RWPE2 (cell line): Measurements from ENCODE around the gene CST1.

Experiments
- ATAC-seq: fragments of 200-7000 bp; cut with Tn5 transposase; 3 replicates; pipeline ENCODE4 v1.9.1; 2021; ENCODE audit warnings: low read depth
- DNase-seq: peaks from one replicate; pipeline ENCODE4 v3.0.0-alpha.2; 2020; ENCODE audit warnings: low spot score
- H3K27ac ChIP-seq: fragments of 450-650 bp; 2 replicates; pipeline ENCODE4 v1.5.1; 2017; ENCODE audit warnings: mild to moderate bottlenecking; ENCODE audit not compliant: poor library complexity, severe bottlenecking
- H3K27me3 ChIP-seq: fragments of 250-450 bp; sonication (Bioruptor Pico); 2 replicates; pipeline ENCODE4 v1.5.1; 2021; ENCODE audit warnings: mild to moderate bottlenecking, moderate library complexity; ENCODE audit not compliant: insufficient read depth, poor library complexity, severe bottlenecking
- H3K36me3 ChIP-seq: fragments of 250-450 bp; sonication (Bioruptor Pico); 2 replicates; pipeline ENCODE4 v1.5.1; 2020; ENCODE audit warnings: low read depth, mild to moderate bottlenecking, moderate library complexity
- H3K4me1 ChIP-seq: fragments of 250-450 bp; sonication (Bioruptor Pico); 2 replicates; pipeline ENCODE4 v1.5.1; 2021; ENCODE audit warnings: mild to moderate bottlenecking, moderate library complexity; ENCODE audit not compliant: insufficient read depth, poor library complexity, severe bottlenecking
- H3K4me3 ChIP-seq: fragments of 250-450 bp; sonication (Bioruptor Pico); 2 replicates; pipeline ENCODE4 v1.5.1; 2021; ENCODE audit warnings: mild to moderate bottlenecking, moderate library complexity; ENCODE audit not compliant: severe bottlenecking
- H3K9me3 ChIP-seq: fragments of 250-450 bp; sonication (Bioruptor Pico); 2 replicates; pipeline ENCODE4 v1.5.1; 2021; ENCODE audit warnings: mild to moderate bottlenecking, moderate library complexity; ENCODE audit not compliant: severe bottlenecking
- TF ChIP-seq, protein P1 (sequence below): fragments of 450-650 bp; IDR thresholded peaks from one replicate; pipeline ENCODE4 v1.5.1; 2017; ENCODE audit warnings: mild to moderate bottlenecking, moderate library complexity; ENCODE audit not compliant: poor library complexity, severe bottlenecking

The CST1 gene

DNA sequence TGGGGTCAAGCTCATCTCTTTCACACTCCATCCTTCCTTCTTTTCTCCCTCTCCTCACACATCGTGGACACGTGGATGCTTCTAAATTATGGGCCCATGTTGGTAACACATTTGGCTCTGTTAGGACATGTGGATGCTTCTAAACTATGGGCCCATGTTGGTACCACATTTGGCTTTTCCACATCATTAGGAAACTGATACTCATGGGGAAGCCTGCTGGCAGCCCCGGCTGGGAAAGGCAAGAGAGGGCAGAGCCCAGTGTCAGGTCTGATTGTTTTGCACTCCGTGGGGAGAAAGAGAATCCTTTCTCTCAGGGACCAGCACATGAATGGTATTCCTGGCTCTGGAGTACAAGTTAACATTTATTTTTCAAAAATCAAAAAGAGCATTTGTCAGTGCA, 4.0 kb upstream of the CST1 start:
- Histone ChIP-seq H3K36me3 (no peaks in the 10 kb centered on the region), H3K27me3 (no peaks in the 10 kb centered on the region), H3K9me3 (no peaks in the 10 kb centered on the region), H3K4me1 (no peaks in the 10 kb centered on the region), H3K27ac (no peak overlapping the region), H3K4me3 (no peak overlapping the region)
- TF ChIP-seq, protein P1, sequence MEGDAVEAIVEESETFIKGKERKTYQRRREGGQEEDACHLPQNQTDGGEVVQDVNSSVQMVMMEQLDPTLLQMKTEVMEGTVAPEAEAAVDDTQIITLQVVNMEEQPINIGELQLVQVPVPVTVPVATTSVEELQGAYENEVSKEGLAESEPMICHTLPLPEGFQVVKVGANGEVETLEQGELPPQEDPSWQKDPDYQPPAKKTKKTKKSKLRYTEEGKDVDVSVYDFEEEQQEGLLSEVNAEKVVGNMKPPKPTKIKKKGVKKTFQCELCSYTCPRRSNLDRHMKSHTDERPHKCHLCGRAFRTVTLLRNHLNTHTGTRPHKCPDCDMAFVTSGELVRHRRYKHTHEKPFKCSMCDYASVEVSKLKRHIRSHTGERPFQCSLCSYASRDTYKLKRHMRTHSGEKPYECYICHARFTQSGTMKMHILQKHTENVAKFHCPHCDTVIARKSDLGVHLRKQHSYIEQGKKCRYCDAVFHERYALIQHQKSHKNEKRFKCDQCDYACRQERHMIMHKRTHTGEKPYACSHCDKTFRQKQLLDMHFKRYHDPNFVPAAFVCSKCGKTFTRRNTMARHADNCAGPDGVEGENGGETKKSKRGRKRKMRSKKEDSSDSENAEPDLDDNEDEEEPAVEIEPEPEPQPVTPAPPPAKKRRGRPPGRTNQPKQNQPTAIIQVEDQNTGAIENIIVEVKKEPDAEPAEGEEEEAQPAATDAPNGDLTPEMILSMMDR, result no peak
- ATAC-seq, result no peak
- no peak for DNase-seq

- no peaks in the 10 kb centered on the region for H3K4me1 ChIP-seq
- no peaks in the 10 kb centered on the region for H3K27me3 ChIP-seq
- no peak overlapping the region for H3K27ac ChIP-seq
- TF ChIP-seq, protein P1, result no peak
- H3K4me3 ChIP-seq, result no peak overlapping the region
- no peaks in the 10 kb centered on the region for H3K9me3 ChIP-seq
- DNase-seq (no peak), ATAC-seq (no peak)
- no peaks in the 10 kb centered on the region for H3K36me3 ChIP-seq
Measured at GRCh38 chr20:23753589-23753988, 2.9 kb upstream of the CST1 start.

DNA sequence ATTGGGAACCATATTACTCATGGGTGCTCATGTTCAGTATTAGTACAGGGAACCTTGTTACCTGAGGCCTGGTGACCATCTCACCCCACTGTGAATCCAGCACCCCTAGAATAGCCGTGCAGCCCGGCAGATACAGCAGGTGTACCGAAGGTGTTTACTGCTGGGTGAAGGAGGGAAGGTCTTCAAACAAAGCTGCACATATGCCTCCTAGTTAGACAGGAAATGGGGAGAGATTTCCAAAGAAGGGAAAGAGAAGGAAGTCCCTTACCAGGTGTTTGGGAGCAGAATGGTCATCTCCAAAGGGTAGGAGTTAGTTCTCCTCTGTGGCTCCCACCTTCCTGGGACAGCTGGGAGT, 2.4 kb upstream of the CST1 start:
- Histone ChIP-seq H3K27ac (no peak overlapping the region), H3K27me3 (no peaks in the 10 kb centered on the region), H3K4me1 (no peaks in the 10 kb centered on the region), H3K9me3 (no peaks in the 10 kb centered on the region), H3K36me3 (no peaks in the 10 kb centered on the region), H3K4me3 (no peak overlapping the region)
- TF ChIP-seq, protein P1, result no peak
- ATAC-seq, result no peak
- no peak for DNase-seq

GRCh38 chr20:23752481-23753193, 1.9 kb upstream of the CST1 start:
- no peaks in the 10 kb centered on the region for H3K9me3 ChIP-seq
- H3K4me1 ChIP-seq, result no peaks in the 10 kb centered on the region
- H3K27me3 ChIP-seq, result no peaks in the 10 kb centered on the region
- no peak for DNase-seq
- no peaks in the 10 kb centered on the region for H3K36me3 ChIP-seq
- H3K27ac ChIP-seq, result no peak overlapping the region
- TF ChIP-seq, protein P1, result no peak
- no peak overlapping the region for H3K4me3 ChIP-seq
- no peak for ATAC-seq

- Histone ChIP-seq H3K27ac (no peak overlapping the region), H3K27me3 (no peaks in the 10 kb centered on the region), H3K4me1 (no peaks in the 10 kb centered on the region), H3K4me3 (no peak overlapping the region), H3K36me3 (no peaks in the 10 kb centered on the region), H3K9me3 (no peaks in the 10 kb centered on the region)
- DNase-seq, result no peak
- TF ChIP-seq, protein P1, result no peak
- no peak for ATAC-seq
Measured at GRCh38 chr20:23752019-23752418, 1.3 kb upstream of the CST1 start.
